ENCODE measurements around the gene GRID2. TPM values are rescaled to one million over a fixed set of nuclear protein-coding genes. Genes with fewer than 3 reads are reported as not detected.

GRID2 gene
- total RNA-seq, 4 donors from 2014 or later = 0.63 TPM; not detected in 3

DNA sequence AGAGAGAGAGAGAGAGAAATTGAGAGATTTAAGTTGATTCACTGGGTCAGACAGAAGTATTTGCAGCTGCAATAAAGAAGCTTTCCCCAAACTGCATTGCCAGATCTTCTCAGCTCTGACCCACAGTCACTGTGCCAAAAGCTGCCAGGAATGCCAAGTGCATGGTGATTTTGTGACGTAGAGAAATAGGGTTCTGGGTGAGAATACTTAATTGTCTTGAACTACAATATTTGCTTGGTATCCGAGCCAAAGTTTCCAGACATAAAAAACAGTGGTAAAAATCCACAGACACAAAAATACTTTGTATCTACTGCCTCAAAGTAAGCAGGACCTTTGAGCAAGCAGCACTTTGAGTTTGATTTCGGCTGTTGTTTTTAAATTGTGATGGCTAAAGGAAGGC is 331.1 kb downstream of the GRID2 start:
- TF ChIP-seq EP300 (IDR thresholded peaks at IDR 0.05) (no peak), POLR2A (IDR thresholded peaks at IDR 0.05) (no peak)
- TF ChIP-seq, protein P1, sequence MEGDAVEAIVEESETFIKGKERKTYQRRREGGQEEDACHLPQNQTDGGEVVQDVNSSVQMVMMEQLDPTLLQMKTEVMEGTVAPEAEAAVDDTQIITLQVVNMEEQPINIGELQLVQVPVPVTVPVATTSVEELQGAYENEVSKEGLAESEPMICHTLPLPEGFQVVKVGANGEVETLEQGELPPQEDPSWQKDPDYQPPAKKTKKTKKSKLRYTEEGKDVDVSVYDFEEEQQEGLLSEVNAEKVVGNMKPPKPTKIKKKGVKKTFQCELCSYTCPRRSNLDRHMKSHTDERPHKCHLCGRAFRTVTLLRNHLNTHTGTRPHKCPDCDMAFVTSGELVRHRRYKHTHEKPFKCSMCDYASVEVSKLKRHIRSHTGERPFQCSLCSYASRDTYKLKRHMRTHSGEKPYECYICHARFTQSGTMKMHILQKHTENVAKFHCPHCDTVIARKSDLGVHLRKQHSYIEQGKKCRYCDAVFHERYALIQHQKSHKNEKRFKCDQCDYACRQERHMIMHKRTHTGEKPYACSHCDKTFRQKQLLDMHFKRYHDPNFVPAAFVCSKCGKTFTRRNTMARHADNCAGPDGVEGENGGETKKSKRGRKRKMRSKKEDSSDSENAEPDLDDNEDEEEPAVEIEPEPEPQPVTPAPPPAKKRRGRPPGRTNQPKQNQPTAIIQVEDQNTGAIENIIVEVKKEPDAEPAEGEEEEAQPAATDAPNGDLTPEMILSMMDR (IDR thresholded peaks at IDR 0.05) = no peak
- DNase-seq (ENCODE audit: low spot score in 2 of 2) = no peak
- no peaks in the 10 kb centered on the region for H3K4me1 ChIP-seq
- H3K27me3 ChIP-seq = no peaks in the 10 kb centered on the region
- no peak overlapping the region for H3K27ac ChIP-seq
- no peak overlapping the region for H3K4me3 ChIP-seq
- no peaks in the 10 kb centered on the region for H3K36me3 ChIP-seq
- WGBS, 2 donors = 34 to 44% methylated on average over 3 of the region's 3 CpGs
- H3K9me3 ChIP-seq = no peaks in the 10 kb centered on the region

DNA sequence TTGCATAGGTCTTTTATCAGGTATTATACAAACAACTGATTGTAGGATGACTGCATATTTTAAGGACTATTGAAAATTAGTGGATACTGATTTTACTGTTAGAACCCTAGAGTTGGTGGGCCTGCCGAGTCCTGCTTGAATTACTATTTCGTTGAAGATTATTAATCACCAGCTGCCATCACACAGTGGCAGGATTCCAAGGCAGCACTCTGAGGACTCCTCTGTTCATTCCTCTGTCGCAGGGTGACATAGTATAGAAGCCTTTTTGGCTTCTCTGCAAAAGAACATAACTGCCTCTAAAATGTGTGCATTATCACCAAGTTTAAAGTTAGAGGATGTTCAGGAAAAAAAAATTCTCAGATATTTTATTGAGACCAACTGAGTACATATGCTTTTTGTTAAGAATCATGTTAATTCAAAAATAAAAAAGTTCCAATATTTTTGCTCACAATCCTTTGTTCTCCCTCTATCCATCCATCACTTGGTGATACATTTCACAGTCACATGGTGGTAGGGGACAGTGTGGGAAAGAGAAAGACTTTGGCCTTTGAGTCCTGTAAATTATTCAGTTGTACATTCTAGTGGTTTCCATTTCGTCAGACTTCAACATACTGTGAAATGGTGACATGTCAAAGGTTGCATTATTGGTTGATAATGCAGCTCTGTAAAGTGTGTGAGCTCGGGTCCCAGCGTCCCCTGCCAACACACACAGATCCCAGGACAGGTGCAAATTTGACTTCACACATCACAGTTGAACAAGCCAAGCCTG is 332.5 kb downstream of the GRID2 start:
- H3K36me3 ChIP-seq = no peaks in the 10 kb centered on the region
- no peak for TF ChIP-seq EP300 (IDR thresholded peaks at IDR 0.05)
- 41 to 46% methylated on average over 6 of the region's 6 CpGs for WGBS, 2 donors
- H3K4me1 ChIP-seq = no peaks in the 10 kb centered on the region
- no peaks in the 10 kb centered on the region for H3K9me3 ChIP-seq
- no peak overlapping the region for H3K4me3 ChIP-seq
- no peak for DNase-seq (ENCODE audit: low spot score in 2 of 2)
- no peaks in the 10 kb centered on the region for H3K27me3 ChIP-seq
- no peak overlapping the region for H3K27ac ChIP-seq

DNA sequence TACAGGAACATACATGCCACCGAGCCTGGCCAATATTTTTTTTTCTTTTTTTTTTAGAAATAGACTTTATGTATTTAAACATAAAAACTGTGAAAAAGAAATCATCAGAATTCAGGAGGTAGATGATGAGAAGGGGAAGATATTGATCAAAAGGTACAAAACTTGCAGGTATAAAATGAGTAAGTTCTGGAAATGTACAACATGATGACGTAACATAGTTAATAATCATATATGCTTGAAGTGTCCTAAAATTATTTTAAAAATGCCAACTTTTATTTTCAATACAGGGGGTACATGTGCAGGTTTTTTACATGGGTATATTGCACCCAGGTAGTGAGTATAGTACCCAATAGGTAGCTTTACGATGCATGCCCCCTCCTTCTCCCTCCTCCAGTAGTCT is 337.6 kb downstream of the GRID2 start:
- WGBS, 2 donors = 89 to 91% methylated on average over 3 of the region's 3 CpGs
- no peak overlapping the region for H3K4me3 ChIP-seq
- no peak for TF ChIP-seq POLR2A (IDR thresholded peaks at IDR 0.05)
- no peak for TF ChIP-seq EP300 (IDR thresholded peaks at IDR 0.05)
- TF ChIP-seq, protein P1 (IDR thresholded peaks at IDR 0.05) = no peak

DNA sequence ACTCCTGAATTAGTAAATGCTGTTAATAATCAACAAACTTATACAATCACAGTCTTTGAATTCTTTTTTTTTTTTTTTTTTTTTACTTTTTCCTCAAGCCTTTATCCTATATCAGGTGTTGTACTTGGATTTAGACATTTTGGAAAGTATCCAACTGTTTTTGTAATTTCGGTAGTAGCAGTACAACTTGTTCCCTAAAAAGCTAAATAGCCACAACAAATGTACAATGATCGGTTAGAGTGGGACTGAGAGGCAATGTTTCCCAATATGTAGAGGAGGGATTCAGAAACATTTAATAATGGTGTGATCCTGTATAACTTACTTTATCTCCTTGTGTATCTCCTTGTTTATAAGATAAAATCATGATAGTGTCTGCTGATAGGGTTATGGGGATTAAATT is 343.1 kb downstream of the GRID2 start:
- WGBS, 2 donors = 69 to 75% methylated on average over 2 of the region's 2 CpGs
- Histone ChIP-seq H3K9me3 (no peaks in the 10 kb centered on the region), H3K27ac (no peak overlapping the region)

More for the DNA sequence above, 337.6 kb downstream of the GRID2 start:
- Histone ChIP-seq H3K36me3 (no peaks in the 10 kb centered on the region), H3K9me3 (no peaks in the 10 kb centered on the region), H3K27me3 (no peaks in the 10 kb centered on the region), H3K27ac (no peak overlapping the region), H3K4me1 (no peaks in the 10 kb centered on the region)
- DNase-seq (ENCODE audit: low spot score in 2 of 2) = no peak

DNA sequence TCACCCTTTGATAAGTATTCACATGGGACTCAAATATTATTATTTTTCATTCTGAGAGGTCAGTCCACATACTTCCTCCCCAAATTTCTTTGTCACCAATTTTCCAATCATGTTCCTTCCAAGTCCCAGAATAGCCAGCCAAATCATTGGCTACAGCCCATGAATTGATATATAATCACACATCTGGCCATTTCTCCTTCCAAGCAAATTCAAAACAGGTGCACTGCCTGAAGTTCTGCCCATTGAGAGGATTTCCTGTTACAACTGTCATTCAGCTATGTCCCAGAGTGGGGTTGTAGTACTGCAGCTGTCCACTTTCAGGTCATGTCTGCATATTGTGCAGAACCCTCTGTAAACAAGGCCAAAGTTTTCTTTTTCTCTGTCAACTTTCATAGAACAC is 347.8 kb downstream of the GRID2 start:
- no peak overlapping the region for H3K27ac ChIP-seq
- TF ChIP-seq, protein P1 (IDR thresholded peaks at IDR 0.05) = no peak

More for the DNA sequence above, 343.1 kb downstream of the GRID2 start:
- Histone ChIP-seq H3K27me3 (no peaks in the 10 kb centered on the region), H3K4me1 (no peaks in the 10 kb centered on the region), H3K36me3 (no peaks in the 10 kb centered on the region), H3K4me3 (no peak overlapping the region)
- TF ChIP-seq, protein P1 (IDR thresholded peaks at IDR 0.05) = no peak
- TF ChIP-seq EP300 (IDR thresholded peaks at IDR 0.05) (no peak), POLR2A (IDR thresholded peaks at IDR 0.05) (no peak)
- no peak for DNase-seq (ENCODE audit: low spot score in 2 of 2)

More for the DNA sequence above, 347.8 kb downstream of the GRID2 start:
- Histone ChIP-seq H3K4me1 (no peaks in the 10 kb centered on the region), H3K9me3 (no peaks in the 10 kb centered on the region), H3K36me3 (no peaks in the 10 kb centered on the region), H3K4me3 (no peak overlapping the region), H3K27me3 (no peaks in the 10 kb centered on the region)
- no peak for DNase-seq (ENCODE audit: low spot score in 2 of 2)

All from tibial nerve (tissue), 4 donors.